ENCODE measurements around the gene ADRB2. TPM values are rescaled to one million over a fixed set of nuclear protein-coding genes. Genes with fewer than 3 reads are reported as not detected.

ADRB2 gene
- total RNA-seq, 2 experiments from 2014 or later: 4.4 to 16.8 TPM

- Histone ChIP-seq H2AFZ (ENCODE audit: low read length) (no peak overlapping the region), H4K20me1 (ENCODE audit: insufficient read depth, low read length) (no peaks in the 10 kb centered on the region), H3K36me3 (ENCODE audit: insufficient read depth, low read length) (no peaks in the 10 kb centered on the region), H3K27ac (ENCODE audit: low read depth, low read length, poor library complexity, severe bottlenecking) (no peak overlapping the region), H3K4me2 (ENCODE audit: low read length) (no peak overlapping the region), H3K79me2 (ENCODE audit: insufficient read depth, low read depth, low read length) (no peaks in the 10 kb centered on the region), H3K4me3 (ENCODE audit: low read depth, low read length, poor library complexity, severe bottlenecking) (no peak overlapping the region), H3K4me1 (ENCODE audit: insufficient read depth, low read length, poor library complexity, severe bottlenecking) (peaks cover 13% of the 10 kb centered on the region), H3K9me3 (ENCODE audit: low read length) (no peaks in the 10 kb centered on the region), H3K9me2 (ENCODE audit: insufficient read depth, low read length) (no peaks in the 10 kb centered on the region)
- BruUV-seq (replicated peaks): no TSS peak
- no peak for DNase-seq (ENCODE audit: low spot score)
- TF ChIP-seq CTCF (conservative IDR thresholded peaks at IDR 0.05; ENCODE audit: low read length): no peak
- TF ChIP-seq EZH2phosphoT487 (IDR thresholded peaks at IDR 0.05; ENCODE audit: borderline replicate concordance, low read depth, low read length): no peak
- ChIA-PET CTCF (ENCODE audit: unreplicated experiment) (no interaction called here), POLR2A (interaction anchor here (0.6 to 1.2 kb wide), 3 partner anchors 12 to 20 kb away, joined by 3 read pairs; no protein-coding TSS in a partner anchor)
- intact Hi-C loops (cut with micrococcal nuclease; ENCODE audit: unreplicated experiment): no loop called here
Observed at GRCh38 chr5:148841519-148841918, 15.1 kb downstream of the ADRB2 start.

- no peaks in the 10 kb centered on the region for H4K20me1 ChIP-seq (ENCODE audit: insufficient read depth, low read length)
- no TSS peak for BruUV-seq (replicated peaks)
- ChIA-PET POLR2A (interaction anchor here (0.6 to 1.5 kb wide), 7 partner anchors 8 to 20 kb away, joined by 3 to 8 read pairs (median 3); no protein-coding TSS in a partner anchor), CTCF (ENCODE audit: unreplicated experiment) (no interaction called here)
- H3K4me3 ChIP-seq (ENCODE audit: low read depth, low read length, poor library complexity, severe bottlenecking): no peak overlapping the region
- intact Hi-C loops (cut with micrococcal nuclease; ENCODE audit: unreplicated experiment): no loop called here
- H3K79me2 ChIP-seq (ENCODE audit: insufficient read depth, low read depth, low read length): no peaks in the 10 kb centered on the region
- H3K4me2 ChIP-seq (ENCODE audit: low read length): no peak overlapping the region
- no peaks in the 10 kb centered on the region for H3K36me3 ChIP-seq (ENCODE audit: insufficient read depth, low read length)
- peaks cover 7% of the 10 kb centered on the region for H3K4me1 ChIP-seq (ENCODE audit: insufficient read depth, low read length, poor library complexity, severe bottlenecking)
- no peaks in the 10 kb centered on the region for H3K9me2 ChIP-seq (ENCODE audit: insufficient read depth, low read length)
- H3K9me3 ChIP-seq (ENCODE audit: low read length): no peaks in the 10 kb centered on the region
- no peak overlapping the region for H3K27ac ChIP-seq (ENCODE audit: low read depth, low read length, poor library complexity, severe bottlenecking)
- TF ChIP-seq EZH2phosphoT487 (IDR thresholded peaks at IDR 0.05; ENCODE audit: borderline replicate concordance, low read depth, low read length): no peak
- no peak overlapping the region for H2AFZ ChIP-seq (ENCODE audit: low read length)
- no peak for DNase-seq (ENCODE audit: low spot score)
Observed at GRCh38 chr5:148842161-148842560, 15.8 kb downstream of the ADRB2 start.

GRCh38 chr5:148843510-148844318, 17.3 kb downstream of the ADRB2 start:
- CTCF ChIA-PET (ENCODE audit: unreplicated experiment): no interaction called here
- no peak overlapping the region for H3K27ac ChIP-seq (ENCODE audit: low read depth, low read length, poor library complexity, severe bottlenecking)

More at GRCh38 chr5:148843510-148844318, 17.3 kb downstream of the ADRB2 start:
- Histone ChIP-seq H2AFZ (ENCODE audit: low read length) (no peak overlapping the region), H3K79me2 (ENCODE audit: insufficient read depth, low read depth, low read length) (no peaks in the 10 kb centered on the region), H3K9me3 (ENCODE audit: low read length) (no peaks in the 10 kb centered on the region), H3K9me2 (ENCODE audit: insufficient read depth, low read length) (no peaks in the 10 kb centered on the region), H3K36me3 (ENCODE audit: insufficient read depth, low read length) (no peaks in the 10 kb centered on the region), H4K20me1 (ENCODE audit: insufficient read depth, low read length) (no peaks in the 10 kb centered on the region), H3K4me2 (ENCODE audit: low read length) (no peak overlapping the region), H3K4me1 (ENCODE audit: insufficient read depth, low read length, poor library complexity, severe bottlenecking) (peaks cover 11% of the 10 kb centered on the region), H3K4me3 (ENCODE audit: low read depth, low read length, poor library complexity, severe bottlenecking) (no peak overlapping the region)
- intact Hi-C loops (cut with micrococcal nuclease; ENCODE audit: unreplicated experiment): no loop called here
- TF ChIP-seq CTCF (conservative IDR thresholded peaks at IDR 0.05; ENCODE audit: low read length) (no peak), EZH2phosphoT487 (IDR thresholded peaks at IDR 0.05; ENCODE audit: borderline replicate concordance, low read depth, low read length) (no peak)
- BruUV-seq (replicated peaks): no TSS peak
- DNase-seq (ENCODE audit: low spot score): no peak
- POLR2A ChIA-PET: interaction anchor here (1.5 to 2.1 kb wide), 2 partner anchors 10 to 12 kb away, joined by 5 to 11 read pairs; no protein-coding TSS in a partner anchor
